ENCODE data around the gene FCHSD1.
"Not testable (repeated sequence)": the region's sequence is repeated elsewhere in the genome, so short reads cannot be mapped to it uniquely, and the experiment has no call there.

The FCHSD1 gene

GRCh38 chr5:141617682-141618029 is 33.6 kb downstream of the FCHSD1 start:
- no peak for DNase-seq (ENCODE audit: low read depth)

- DNase-seq (ENCODE audit: low read depth): no peak
Observed at GRCh38 chr5:141617128-141617527, 34.1 kb downstream of the FCHSD1 start.

- DNase-seq (ENCODE audit: low read depth): no peak
Observed at GRCh38 chr5:141615991-141616720, 35.1 kb downstream of the FCHSD1 start.

- DNase-seq (ENCODE audit: low read depth): no peak
Observed at GRCh38 chr5:141613344-141613743, 37.9 kb downstream of the FCHSD1 start.

GRCh38 chr5:141611289-141611688 is 39.9 kb downstream of the FCHSD1 start:
- DNase-seq (ENCODE audit: low read depth): no peak

- not testable (repeated sequence) for DNase-seq (ENCODE audit: low read depth)
Observed at GRCh38 chr5:141609921-141610320, 41.3 kb downstream of the FCHSD1 start.

GRCh38 chr5:141609044-141609443 is 42.2 kb downstream of the FCHSD1 start:
- no peak for DNase-seq (ENCODE audit: low read depth)

- DNase-seq (ENCODE audit: low read depth): no peak
Observed at GRCh38 chr5:141608557-141608956, 42.7 kb downstream of the FCHSD1 start.

GRCh38 chr5:141608046-141608445 is 43.2 kb downstream of the FCHSD1 start:
- DNase-seq (ENCODE audit: low read depth): no peak

GRCh38 chr5:141605523-141606277 is 45.5 kb downstream of the FCHSD1 start:
- no peak for DNase-seq (ENCODE audit: low read depth)

- DNase-seq (ENCODE audit: low read depth): peak; percentile 95
Observed at GRCh38 chr5:141603923-141604717, 47.1 kb downstream of the FCHSD1 start.

GRCh38 chr5:141602606-141603005 is 48.6 kb downstream of the FCHSD1 start:
- no peak for DNase-seq (ENCODE audit: low read depth)

GRCh38 chr5:141598391-141599345 is 52.5 kb downstream of the FCHSD1 start:
- no peak for DNase-seq (ENCODE audit: low read depth)

- DNase-seq (ENCODE audit: low read depth): no peak
Observed at GRCh38 chr5:141597814-141598213, 53.4 kb downstream of the FCHSD1 start.

GRCh38 chr5:141597394-141597793 is 53.8 kb downstream of the FCHSD1 start:
- DNase-seq (ENCODE audit: low read depth): no peak

GRCh38 chr5:141596867-141597266 is 54.4 kb downstream of the FCHSD1 start:
- no peak for DNase-seq (ENCODE audit: low read depth)

GRCh38 chr5:141590127-141590526 is 61.1 kb downstream of the FCHSD1 start:
- DNase-seq (ENCODE audit: low read depth): no peak
